Measurements from ENCODE around the gene RYR3.

The RYR3 gene

DNA sequence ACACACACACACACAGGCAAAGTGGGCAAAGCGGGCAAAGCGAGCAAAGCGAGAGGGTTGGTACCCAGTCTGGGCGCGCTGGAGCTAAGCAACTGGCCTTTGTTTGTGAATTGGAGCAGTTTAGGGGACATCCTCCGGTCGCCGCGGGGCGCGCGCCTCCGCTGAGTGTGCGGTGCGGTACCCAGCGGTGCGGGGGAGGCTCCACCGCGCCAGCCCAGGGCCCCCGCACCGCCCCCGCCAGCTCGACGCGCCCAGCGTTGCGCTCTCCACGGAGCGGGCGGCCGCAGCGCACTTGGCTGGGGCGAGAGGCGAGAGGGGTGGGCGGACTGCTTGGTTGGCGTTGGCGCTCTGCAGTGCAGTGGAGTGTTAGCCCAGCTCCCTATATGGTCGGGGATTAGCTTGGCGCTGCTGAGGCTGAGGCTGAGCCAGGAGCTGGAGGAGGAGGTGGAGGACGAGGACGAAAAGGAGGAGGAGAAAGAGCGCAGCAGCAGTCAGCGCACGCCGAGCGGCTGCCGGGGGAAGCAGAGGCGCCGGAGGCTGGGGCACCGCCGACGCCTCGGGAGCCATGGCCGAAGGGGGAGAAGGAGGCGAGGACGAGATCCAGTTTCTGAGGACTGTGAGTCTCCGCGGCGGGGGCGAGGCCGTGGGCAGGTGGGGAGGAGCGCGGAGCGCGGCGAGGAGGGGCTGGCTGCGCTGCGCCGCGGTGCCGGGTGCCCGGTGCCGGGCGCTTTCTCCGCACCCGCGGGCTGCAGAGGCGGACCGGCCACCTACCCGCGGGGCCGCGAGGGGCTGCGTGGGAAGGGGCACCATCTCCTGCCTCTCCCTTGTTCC, at the start of gene RYR3:
Gene RYR3, plus strand, starts transcription at position 487 of the 831 bp plus-strand sequence. Its CDS starts 79 bp downstream, at position 566.
- TF ChIP-seq EZH2phosphoT487 (IDR thresholded peaks at IDR 0.05; ENCODE audit: low read depth): no peak
- TF ChIP-seq, protein P1, sequence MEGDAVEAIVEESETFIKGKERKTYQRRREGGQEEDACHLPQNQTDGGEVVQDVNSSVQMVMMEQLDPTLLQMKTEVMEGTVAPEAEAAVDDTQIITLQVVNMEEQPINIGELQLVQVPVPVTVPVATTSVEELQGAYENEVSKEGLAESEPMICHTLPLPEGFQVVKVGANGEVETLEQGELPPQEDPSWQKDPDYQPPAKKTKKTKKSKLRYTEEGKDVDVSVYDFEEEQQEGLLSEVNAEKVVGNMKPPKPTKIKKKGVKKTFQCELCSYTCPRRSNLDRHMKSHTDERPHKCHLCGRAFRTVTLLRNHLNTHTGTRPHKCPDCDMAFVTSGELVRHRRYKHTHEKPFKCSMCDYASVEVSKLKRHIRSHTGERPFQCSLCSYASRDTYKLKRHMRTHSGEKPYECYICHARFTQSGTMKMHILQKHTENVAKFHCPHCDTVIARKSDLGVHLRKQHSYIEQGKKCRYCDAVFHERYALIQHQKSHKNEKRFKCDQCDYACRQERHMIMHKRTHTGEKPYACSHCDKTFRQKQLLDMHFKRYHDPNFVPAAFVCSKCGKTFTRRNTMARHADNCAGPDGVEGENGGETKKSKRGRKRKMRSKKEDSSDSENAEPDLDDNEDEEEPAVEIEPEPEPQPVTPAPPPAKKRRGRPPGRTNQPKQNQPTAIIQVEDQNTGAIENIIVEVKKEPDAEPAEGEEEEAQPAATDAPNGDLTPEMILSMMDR (IDR thresholded peaks at IDR 0.05; ENCODE audit: low read depth, low read length): no peak
- no peaks in the 10 kb centered on the region for H3K36me3 ChIP-seq (replicated peaks; ENCODE audit: low read depth, low read length)
- peaks cover 20% of the 10 kb centered on the region; the same call in 1 of the 2 replicates for H3K27me3 ChIP-seq (ENCODE audit: low read depth, low read length)
- H3K4me2 ChIP-seq (ENCODE audit: low read length): no peak within 1 kb of the TSS
- H3K4me1 ChIP-seq (ENCODE audit: low read length): no peaks in the 10 kb centered on the region
- no peaks in the 10 kb centered on the region for H3K79me2 ChIP-seq (ENCODE audit: low read length)
- no peak within 1 kb of the TSS for H3K27ac ChIP-seq (ENCODE audit: low read length)
- no peak within 1 kb of the TSS for H3K4me3 ChIP-seq (ENCODE audit: low read length)
- H3K9me3 ChIP-seq (ENCODE audit: insufficient read depth, low read length): no peaks in the 10 kb centered on the region
- no peak within 1 kb of the TSS for H3K9ac ChIP-seq (ENCODE audit: low read length)
- no peaks in the 10 kb centered on the region for H4K20me1 ChIP-seq (ENCODE audit: insufficient read depth, low read length)
- no peak within 1 kb of the TSS for H2AFZ ChIP-seq (ENCODE audit: low read depth, low read length)

DNA sequence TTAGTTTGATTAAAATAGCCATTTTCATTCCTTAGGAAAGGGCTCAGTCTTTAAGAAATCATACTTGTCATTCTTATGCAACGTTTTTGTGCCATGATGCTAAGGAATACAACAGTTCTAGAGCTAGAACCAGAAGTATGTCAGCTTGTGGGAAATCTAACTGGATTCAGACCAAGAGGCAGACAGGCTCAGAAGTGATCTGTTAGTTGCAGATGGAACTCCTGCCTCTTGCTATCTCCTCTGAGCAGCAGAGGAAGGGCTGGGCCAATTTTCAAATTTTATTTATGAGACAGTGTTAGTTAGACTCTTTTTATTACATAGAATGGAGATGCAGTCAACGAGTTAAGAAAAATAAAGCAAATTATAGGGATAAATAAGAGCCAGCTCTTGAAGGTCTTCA, 48.5 kb upstream of the RYR3 start:
- peaks cover 18% of the 10 kb centered on the region; the same call in 1 of the 2 replicates for H3K27me3 ChIP-seq (ENCODE audit: low read depth, low read length)
- H3K4me2 ChIP-seq (ENCODE audit: low read length): no peak overlapping the region
- TF ChIP-seq, protein P1 (IDR thresholded peaks at IDR 0.05; ENCODE audit: low read depth, low read length): no peak
- no peak for TF ChIP-seq EZH2phosphoT487 (IDR thresholded peaks at IDR 0.05; ENCODE audit: low read depth)
- H4K20me1 ChIP-seq (ENCODE audit: insufficient read depth, low read length): no peaks in the 10 kb centered on the region
- no peaks in the 10 kb centered on the region for H3K36me3 ChIP-seq (replicated peaks; ENCODE audit: low read depth, low read length)
- H2AFZ ChIP-seq (ENCODE audit: low read depth, low read length): no peak overlapping the region
- H3K79me2 ChIP-seq (ENCODE audit: low read length): no peaks in the 10 kb centered on the region
- H3K27ac ChIP-seq (ENCODE audit: low read length): no peak overlapping the region
- no peaks in the 10 kb centered on the region for H3K9me3 ChIP-seq (ENCODE audit: insufficient read depth, low read length)
- H3K4me3 ChIP-seq (ENCODE audit: low read length): no peak overlapping the region
- H3K4me1 ChIP-seq (ENCODE audit: low read length): no peaks in the 10 kb centered on the region
- H3K9ac ChIP-seq (ENCODE audit: low read length): no peak overlapping the region

GRCh38 chr15:33277689-33278088, 33.1 kb upstream of the RYR3 start:
- Histone ChIP-seq H4K20me1 (ENCODE audit: insufficient read depth, low read length) (no peaks in the 10 kb centered on the region), H3K9ac (ENCODE audit: low read length) (no peak overlapping the region), H3K36me3 (replicated peaks; ENCODE audit: low read depth, low read length) (no peaks in the 10 kb centered on the region), H3K4me2 (ENCODE audit: low read length) (no peak overlapping the region), H2AFZ (ENCODE audit: low read depth, low read length) (no peak overlapping the region), H3K27me3 (ENCODE audit: low read depth, low read length) (peaks cover 31% of the 10 kb centered on the region), H3K9me3 (ENCODE audit: insufficient read depth, low read length) (no peaks in the 10 kb centered on the region), H3K4me1 (ENCODE audit: low read length) (no peaks in the 10 kb centered on the region), H3K79me2 (ENCODE audit: low read length) (no peaks in the 10 kb centered on the region), H3K27ac (ENCODE audit: low read length) (no peak overlapping the region), H3K4me3 (ENCODE audit: low read length) (no peak overlapping the region)
- no peak for TF ChIP-seq EZH2phosphoT487 (IDR thresholded peaks at IDR 0.05; ENCODE audit: low read depth)
- TF ChIP-seq, protein P1 (IDR thresholded peaks at IDR 0.05; ENCODE audit: low read depth, low read length): no peak

DNA sequence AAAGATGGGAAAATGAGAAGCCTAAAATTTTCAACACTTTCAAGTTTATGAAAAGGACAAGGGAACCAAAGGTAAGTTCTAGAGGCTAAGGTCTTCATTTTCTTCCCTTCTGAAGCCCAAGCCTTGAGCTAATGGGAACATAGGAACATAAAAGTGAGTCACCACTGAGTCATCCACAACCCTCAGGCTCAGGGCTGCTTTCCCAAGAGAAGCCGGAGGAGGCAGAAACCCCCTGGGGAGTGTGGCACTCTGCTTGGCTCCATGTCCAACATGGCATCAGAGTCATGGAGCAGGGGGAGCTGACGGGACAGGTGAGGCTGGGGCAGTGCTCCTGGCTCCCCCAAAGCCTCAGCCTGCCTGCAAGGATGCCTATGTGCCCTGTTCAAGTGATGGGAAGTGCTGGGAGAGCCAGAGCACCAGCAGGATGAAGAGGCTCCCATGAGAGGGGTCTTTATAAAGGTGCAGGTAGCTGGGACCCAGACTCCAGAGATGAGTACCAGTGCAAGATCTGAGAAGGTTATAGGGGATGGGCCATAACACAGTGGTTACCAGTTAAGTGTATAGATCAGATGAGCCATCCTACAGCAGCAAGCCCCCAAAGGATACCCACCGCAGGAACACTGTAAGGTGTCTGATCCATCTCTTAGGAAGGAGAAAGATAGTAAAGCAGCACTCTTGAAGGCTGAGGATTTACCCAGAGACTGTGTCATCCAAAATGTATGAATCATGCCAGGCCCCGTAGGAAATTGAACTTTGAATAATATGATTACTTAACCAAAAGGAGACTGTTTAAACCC, 31.8 kb upstream of the RYR3 start:
- Histone ChIP-seq H3K27me3 (ENCODE audit: low read depth, low read length) (peaks cover 31% of the 10 kb centered on the region), H3K79me2 (ENCODE audit: low read length) (no peaks in the 10 kb centered on the region), H3K9me3 (ENCODE audit: insufficient read depth, low read length) (no peaks in the 10 kb centered on the region), H3K4me3 (ENCODE audit: low read length) (no peak overlapping the region), H3K27ac (ENCODE audit: low read length) (no peak overlapping the region), H3K4me1 (ENCODE audit: low read length) (no peaks in the 10 kb centered on the region), H3K4me2 (ENCODE audit: low read length) (no peak overlapping the region), H3K36me3 (replicated peaks; ENCODE audit: low read depth, low read length) (no peaks in the 10 kb centered on the region), H2AFZ (ENCODE audit: low read depth, low read length) (no peak overlapping the region), H3K9ac (ENCODE audit: low read length) (no peak overlapping the region), H4K20me1 (ENCODE audit: insufficient read depth, low read length) (no peaks in the 10 kb centered on the region)
- no peak for TF ChIP-seq EZH2phosphoT487 (IDR thresholded peaks at IDR 0.05; ENCODE audit: low read depth)
- TF ChIP-seq, protein P1 (IDR thresholded peaks at IDR 0.05; ENCODE audit: low read depth, low read length): no peak

All from OCI-LY3 (cell line).